Bone marrow (tissue), 2 donors: ENCODE measurements around the gene ANKS1B.

Source experiments
- DNase-seq, 2 donors: peaks; one replicate each; lab custom pipeline; 2025; lab: John Stamatoyannopoulos, UW

ANKS1B gene

DNA sequence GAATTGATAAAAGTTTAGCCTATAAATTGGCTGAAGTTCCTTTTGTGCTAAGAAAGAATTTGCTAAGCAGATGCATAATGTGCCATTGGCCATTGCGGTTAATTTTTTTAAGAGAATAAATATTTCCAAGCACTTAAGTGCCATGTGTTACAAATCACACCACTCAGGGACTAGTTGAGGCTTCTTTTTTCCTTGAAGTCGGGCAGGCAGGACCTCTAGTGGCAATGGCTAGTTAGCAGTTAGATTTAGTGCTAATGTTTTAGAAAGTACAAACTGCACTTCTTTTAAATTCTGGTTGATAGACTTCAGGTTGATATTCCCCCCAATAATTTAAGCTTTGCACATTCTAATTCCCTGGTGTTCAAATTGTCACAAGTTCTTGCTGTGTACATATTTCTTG lies 1045.4 kb downstream of the ANKS1B start:
- DNase-seq, result no peak

DNA sequence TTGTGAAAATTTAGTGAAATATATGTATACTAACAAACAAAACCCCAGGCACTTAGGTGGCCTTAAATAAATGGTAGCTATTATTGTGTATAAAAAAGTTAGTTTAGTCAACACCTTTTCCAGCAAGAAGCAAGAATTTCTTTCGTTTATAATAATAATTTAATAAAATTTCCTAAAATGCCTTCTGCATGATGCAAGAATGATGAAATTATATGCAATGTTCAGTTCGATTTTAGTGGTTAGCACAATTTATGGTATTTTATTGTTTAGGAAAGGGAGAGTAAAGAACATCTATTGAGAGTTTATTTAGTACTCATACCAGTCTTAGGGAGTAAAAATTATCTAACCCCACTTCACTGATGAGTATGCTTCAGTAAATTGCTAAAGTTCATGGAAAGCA lies 1048.9 kb downstream of the ANKS1B start:
- DNase-seq, result no peak

DNA sequence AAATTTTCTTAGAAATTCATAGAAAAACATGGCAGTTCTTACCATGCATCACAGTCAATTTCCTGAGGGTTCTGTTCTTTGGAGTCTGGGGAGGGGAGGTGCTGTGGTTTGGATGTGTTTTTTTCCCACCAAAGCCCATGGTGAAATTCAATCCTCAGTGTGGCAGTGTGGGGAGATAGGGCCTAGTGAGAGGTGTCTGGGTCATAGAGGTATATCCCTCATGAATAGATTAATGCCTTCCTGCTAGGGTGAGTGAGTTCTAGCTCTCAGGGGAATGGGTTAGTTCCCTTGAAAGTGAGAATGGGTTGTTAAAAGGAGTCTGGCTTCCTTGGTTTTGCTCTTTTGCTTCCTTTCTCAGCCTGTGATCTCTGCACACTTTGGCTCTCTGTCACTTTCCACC lies 1061.9 kb downstream of the ANKS1B start:
- no peak for DNase-seq

DNA sequence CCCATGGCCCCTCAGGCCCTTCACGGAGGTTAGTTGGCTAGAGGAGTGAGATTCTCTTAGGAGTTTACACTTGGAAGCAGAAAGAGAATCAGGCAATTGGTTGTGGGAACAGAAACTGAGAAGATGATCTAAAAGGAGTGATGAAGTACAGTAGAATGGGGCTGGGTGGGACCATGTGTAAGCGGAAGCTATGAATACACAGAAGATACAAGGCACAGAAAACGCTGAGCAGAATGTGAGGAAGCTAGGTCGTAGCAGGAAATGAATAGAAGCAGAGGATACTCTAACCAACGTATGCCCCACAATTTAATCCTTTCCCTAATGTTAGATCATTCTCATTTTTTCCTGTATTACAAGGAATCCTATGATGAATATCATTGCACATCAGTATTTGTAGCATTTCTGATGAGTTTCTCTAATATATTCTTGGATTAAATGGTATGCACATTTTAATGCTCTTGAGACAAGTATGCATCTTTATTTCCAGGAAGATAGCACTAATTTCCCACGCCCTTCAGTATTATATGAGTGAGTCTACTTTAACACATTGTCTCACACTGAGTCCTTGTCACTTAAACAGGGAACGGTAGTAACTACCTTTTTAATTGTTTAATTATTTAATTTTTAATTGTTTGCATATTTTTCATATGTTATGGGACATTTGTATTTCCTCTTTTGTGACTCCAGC lies 1066.4 kb downstream of the ANKS1B start:
- no peak for DNase-seq

DNA sequence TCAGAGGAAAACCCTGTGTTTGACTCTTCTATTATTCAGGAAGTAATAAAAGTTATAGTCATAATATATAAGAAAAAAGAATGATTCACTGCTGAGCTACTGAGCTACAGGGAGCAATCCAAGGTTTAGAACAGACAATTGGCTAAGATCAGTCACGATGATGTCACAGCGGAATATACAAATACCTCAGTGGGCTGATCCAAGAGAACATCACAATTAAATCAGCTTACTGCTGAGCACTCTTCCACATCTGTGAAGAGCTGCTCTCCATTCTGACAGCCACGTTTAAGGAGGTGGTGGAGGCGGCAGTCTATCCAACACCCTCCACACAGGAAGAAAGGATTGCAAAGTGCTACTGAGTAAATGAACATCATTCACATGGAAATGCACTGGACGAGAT lies 1068.6 kb downstream of the ANKS1B start:
- no peak for DNase-seq

DNA sequence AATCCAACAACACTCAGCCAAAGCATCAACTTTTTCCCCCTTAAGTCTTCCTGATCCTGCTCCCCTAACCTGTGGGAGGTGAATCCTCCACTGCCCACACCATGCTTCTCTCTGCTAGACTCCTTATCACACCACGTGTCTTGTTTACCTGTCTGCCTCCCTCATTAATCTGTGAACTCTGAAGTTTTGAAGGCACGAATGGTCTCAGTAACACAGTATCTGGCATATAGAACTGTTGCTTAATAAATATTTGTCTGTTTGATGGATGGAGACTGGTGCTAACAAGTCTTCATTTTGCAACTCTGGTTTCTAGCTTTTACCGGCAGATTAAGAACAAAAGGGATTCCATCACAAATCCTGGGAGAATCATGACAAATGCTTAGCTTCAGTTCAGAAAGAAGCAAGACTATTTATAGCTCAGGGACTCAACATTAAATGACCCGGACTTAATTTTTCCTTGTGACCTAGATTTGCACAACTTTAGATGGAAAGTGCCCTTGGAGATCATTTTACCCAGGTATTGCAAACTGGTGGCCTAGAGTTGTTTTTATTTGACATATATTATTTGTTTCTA lies 1072.2 kb downstream of the ANKS1B start:
- DNase-seq, result no peak

DNA sequence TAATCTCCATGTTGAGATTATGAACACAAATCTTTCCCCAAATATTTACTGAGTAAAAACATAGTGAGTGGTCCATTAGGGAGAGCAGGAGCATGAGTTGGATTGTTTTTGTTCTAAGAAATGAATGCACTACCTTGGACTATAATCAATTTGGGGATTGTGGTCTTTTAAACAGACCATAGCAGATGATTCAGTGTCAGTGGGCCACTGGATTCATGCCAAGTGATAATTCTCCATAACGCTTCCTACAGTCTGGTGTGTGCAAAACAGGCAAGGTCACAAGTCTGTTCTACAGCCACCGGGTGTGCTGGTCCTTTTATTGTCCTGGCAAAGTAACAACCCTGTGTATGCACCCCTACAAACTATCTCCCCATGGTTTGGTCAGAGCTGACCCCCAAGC lies 1073.3 kb downstream of the ANKS1B start:
- DNase-seq, result no peak

DNA sequence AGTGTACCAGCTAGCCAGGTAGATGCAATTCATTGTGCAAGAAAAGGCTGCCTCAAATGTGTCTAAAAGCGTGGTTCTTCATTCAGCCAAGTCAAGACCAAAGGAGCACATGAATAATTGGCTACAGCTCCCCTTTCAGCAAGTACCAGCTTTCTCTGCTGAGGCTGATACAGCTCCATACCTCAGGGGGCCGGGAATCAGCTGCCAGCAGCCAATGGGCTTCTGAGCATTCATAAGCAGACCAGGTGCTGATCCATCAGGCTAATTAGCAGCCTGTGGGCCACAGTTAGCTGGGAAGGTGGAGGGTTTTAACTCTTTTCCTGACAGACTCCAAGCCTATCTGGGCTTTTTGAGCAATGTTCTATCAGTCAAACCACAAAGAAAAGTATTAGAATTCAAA lies 1075.0 kb downstream of the ANKS1B start:
- no peak for DNase-seq

DNA sequence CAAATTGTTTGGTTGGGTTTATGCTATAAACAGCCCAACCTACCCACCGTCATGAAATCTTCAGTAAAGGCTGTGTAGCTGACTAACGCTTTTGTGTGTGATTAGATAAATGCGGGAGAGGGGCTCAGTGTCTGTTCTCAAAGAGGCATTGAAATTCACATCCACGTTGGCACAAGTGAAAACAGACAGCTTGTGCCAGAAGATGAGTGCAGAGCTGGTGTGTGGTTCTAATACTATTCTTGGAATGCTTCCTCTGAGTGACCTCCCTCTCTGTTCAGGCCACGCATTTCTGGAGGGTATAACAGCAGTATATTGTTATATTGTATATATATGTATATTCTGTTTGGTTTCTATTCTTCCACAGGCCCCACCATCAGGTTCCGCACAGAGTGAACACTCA lies 1075.9 kb downstream of the ANKS1B start:
- DNase-seq, result no peak

GRCh38 chr12:98903875-98904274 lies 1080.9 kb downstream of the ANKS1B start:
- no peak for DNase-seq

- no peak for DNase-seq
Measured at GRCh38 chr12:98901189-98901588, 1083.5 kb downstream of the ANKS1B start.

GRCh38 chr12:98896938-98897337 lies 1087.8 kb downstream of the ANKS1B start:
- DNase-seq, result no peak

- no peak for DNase-seq
Measured at GRCh38 chr12:98895086-98895651, 1089.6 kb downstream of the ANKS1B start.

DNA sequence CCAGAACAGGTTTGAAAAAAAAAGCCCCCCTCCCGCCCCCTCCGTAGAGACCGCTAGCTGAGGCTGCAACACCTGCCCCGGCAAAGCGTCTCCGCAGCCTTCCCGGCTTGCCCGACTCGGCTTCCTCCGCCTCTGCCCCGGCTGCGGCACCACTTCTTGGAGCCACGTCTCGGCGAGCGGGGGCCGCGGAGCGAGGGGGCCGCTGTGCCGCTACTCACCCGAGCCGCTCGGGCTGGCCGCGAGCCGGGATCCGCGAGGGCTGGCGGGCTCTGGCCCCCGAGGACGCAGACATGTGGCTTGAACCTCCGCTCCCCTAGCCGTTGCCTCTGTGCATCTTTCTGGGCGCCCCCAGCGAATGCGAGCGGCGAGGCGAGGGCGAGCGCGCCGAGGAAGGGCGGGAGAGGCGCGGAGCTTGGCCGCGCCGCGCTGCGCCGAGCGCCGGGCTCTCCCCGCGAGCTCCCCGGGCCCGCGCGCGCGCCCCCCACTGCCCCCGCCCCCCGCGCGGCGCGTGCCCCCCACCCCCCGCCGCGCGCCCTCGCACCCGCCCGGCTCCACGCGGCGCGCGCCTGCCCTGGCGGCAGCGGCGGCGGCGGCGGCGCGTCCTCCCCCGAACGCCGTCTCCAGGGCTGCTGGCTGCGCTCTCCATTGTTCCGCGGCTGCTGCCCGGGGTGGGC lies 1090.2 kb downstream of the ANKS1B start:
- DNase-seq, result no peak

DNA sequence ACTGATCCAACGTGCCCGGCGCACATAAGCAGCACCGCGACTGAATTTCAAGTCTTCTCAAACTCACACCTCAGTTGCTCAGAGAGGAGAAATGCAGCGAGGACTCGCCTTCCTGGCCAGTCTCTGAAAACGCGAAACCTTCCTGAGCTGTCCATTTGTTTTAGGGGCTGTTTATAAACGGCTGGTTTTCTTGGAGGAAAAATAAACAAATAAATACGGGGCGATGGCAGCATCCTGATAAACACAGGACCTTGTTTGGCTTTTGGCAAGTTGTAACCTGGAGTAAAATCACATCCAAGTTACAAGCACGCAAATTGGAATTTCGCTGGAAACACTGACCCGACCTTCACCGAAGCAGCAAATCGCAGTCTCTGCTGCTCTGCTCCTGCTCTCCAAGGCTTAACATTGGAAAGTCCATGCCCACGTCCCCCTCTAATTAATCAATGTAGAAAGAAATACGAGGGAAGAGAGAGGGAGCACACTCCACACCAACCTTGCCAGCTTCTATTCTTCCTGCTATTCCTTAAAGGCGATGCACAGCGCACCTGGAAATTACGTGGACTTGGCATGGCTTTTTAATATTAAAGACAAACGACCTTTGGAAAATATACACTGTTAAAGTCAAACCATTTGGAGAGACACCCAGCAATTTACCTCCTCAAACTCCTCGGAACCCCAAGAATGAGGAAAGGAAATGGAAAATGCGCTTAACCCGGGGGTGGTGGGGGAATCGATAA lies 1090.9 kb downstream of the ANKS1B start:
- no peak for DNase-seq

GRCh38 chr12:98893126-98893674 lies 1091.5 kb downstream of the ANKS1B start:
- no peak for DNase-seq

- DNase-seq, result no peak
Measured at GRCh38 chr12:98885778-98886177, 1099.0 kb downstream of the ANKS1B start.

DNA sequence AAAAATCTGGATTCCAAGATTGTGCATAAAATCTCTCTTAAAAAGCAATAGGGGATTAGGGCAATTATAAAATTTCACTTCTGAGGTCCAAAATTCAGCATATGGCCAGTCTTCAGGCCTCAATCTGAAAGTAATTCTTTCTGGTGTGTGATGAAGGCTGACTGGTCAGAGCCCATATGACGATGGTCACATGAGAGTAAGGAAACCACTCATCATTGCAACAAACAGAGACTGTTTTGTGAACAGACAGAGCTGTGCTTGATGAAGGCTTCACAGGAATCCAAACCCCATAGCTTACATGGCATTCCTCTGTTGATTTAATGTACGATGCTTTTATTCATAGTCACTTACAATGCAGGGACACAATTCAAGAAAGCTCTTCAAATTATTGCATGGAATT lies 1101.5 kb downstream of the ANKS1B start:
- DNase-seq, result no peak

- no peak for DNase-seq
Measured at GRCh38 chr12:98882526-98882925, 1102.2 kb downstream of the ANKS1B start.

DNA sequence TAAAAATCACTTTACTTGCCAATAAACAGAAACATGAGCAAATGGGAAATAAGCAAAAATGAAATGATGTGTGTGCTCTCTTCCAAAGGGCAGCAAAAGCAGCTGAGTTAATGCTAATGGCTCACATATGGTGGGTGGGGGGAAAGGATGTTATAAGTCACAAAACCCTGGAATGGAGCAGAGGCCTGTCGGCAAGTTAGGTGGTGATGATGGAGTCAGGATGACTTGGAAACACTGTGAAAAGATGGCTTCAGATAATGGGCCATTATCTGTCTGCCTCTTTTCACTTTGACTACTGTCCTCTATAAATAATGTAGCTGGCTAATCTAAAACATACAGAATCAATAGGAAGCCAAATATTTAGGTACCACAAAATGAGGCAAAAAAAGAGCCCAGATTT lies 1111.0 kb downstream of the ANKS1B start:
- no peak for DNase-seq

DNA sequence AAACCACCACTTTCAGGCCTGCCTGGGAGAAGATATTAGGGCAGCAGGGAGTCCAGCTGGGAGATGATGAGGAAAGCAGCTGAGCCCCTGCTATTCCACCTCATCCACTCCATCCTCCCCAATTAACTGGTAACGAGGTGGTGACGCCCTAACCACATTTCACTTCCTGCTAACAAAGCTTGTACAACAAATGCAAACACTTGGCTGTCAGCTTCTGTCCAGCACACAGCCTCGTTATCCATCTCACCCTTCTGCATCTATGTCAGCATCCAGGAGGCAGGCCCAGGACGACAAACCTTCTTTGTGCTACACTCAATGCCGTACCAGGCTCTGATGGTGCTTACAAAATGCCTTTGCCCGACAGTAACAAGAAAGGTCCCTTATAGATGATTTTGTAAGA lies 1114.2 kb downstream of the ANKS1B start:
- DNase-seq, result no peak

- no peak for DNase-seq
Measured at GRCh38 chr12:98869886-98870503, 1114.7 kb downstream of the ANKS1B start.
